Measurements from ENCODE around the gene LLGL1.
A peak's percentile ranks its signal among the peaks of the same experiment; 100 is the strongest.

The LLGL1 gene

GRCh38 chr17:18241229-18241871, 15.9 kb downstream of the LLGL1 start:
- Histone ChIP-seq H3K36me3 (peaks cover 63% of the 10 kb centered on the region), H3K27me3 (ENCODE audit: insufficient read depth, low read depth, severe bottlenecking) (no peaks in the 10 kb centered on the region), H3K4me3 (ENCODE audit: low read depth, low read length) (no peak overlapping the region), H3K27ac (no peak overlapping the region), H3K9me3 (ENCODE audit: severe bottlenecking) (no peaks in the 10 kb centered on the region)
- DNase-seq, result no peak
- peak; percentile 26; the same call in 1 of the 2 replicates for TF ChIP-seq CTCF (IDR thresholded peaks at IDR 0.05; ENCODE audit: low read depth, low read length)

GRCh38 chr17:18245038-18245776, 19.8 kb downstream of the LLGL1 start:
- TF ChIP-seq CTCF (IDR thresholded peaks at IDR 0.05; ENCODE audit: low read depth, low read length), result no peak
- H3K4me3 ChIP-seq (ENCODE audit: low read depth, low read length), result no peak overlapping the region
- peaks cover 71% of the 10 kb centered on the region for H3K36me3 ChIP-seq
- H3K9me3 ChIP-seq (ENCODE audit: severe bottlenecking), result no peaks in the 10 kb centered on the region
- no peak overlapping the region for H3K27ac ChIP-seq
- no peaks in the 10 kb centered on the region for H3K27me3 ChIP-seq (ENCODE audit: insufficient read depth, low read depth, severe bottlenecking)
- no peak for DNase-seq

- no peak for DNase-seq
- no peak for TF ChIP-seq CTCF (IDR thresholded peaks at IDR 0.05; ENCODE audit: low read depth, low read length)
- Histone ChIP-seq H3K4me3 (ENCODE audit: low read depth, low read length) (no peak overlapping the region), H3K36me3 (peaks cover 71% of the 10 kb centered on the region), H3K27ac (peak overlapping the region; percentile 45; the same call in 1 of the 2 replicates), H3K27me3 (ENCODE audit: insufficient read depth, low read depth, severe bottlenecking) (no peaks in the 10 kb centered on the region), H3K9me3 (ENCODE audit: severe bottlenecking) (no peaks in the 10 kb centered on the region)
Observed at GRCh38 chr17:18246109-18246725, 20.8 kb downstream of the LLGL1 start.

- H3K9me3 ChIP-seq (ENCODE audit: severe bottlenecking), result no peaks in the 10 kb centered on the region
- peak overlapping the region; percentile 41 for H3K4me3 ChIP-seq (ENCODE audit: low read depth, low read length)
- peaks cover 70% of the 10 kb centered on the region for H3K36me3 ChIP-seq
- H3K27ac ChIP-seq, result peak overlapping the region; percentile 83
- H3K27me3 ChIP-seq (ENCODE audit: insufficient read depth, low read depth, severe bottlenecking), result no peaks in the 10 kb centered on the region
- DNase-seq, result peak; percentile 94
- no peak for TF ChIP-seq CTCF (IDR thresholded peaks at IDR 0.05; ENCODE audit: low read depth, low read length)
Observed at GRCh38 chr17:18246880-18247612, 21.6 kb downstream of the LLGL1 start.

GRCh38 chr17:18247613-18248001, 22.2 kb downstream of the LLGL1 start:
- H3K36me3 ChIP-seq, result peaks cover 67% of the 10 kb centered on the region
- no peak for TF ChIP-seq CTCF (IDR thresholded peaks at IDR 0.05; ENCODE audit: low read depth, low read length)
- H3K9me3 ChIP-seq (ENCODE audit: severe bottlenecking), result no peaks in the 10 kb centered on the region
- no peak for DNase-seq
- no peaks in the 10 kb centered on the region for H3K27me3 ChIP-seq (ENCODE audit: insufficient read depth, low read depth, severe bottlenecking)
- no peak overlapping the region for H3K4me3 ChIP-seq (ENCODE audit: low read depth, low read length)
- H3K27ac ChIP-seq, result no peak overlapping the region
